HuH-7 (cell line): ENCODE measurements around the gene FUT1.

Experiments
- DNase-seq: peaks from one replicate; pipeline ENCODE4 v3.0.0; 2011; ENCODE audit warnings: low spot score

The FUT1 gene

DNA sequence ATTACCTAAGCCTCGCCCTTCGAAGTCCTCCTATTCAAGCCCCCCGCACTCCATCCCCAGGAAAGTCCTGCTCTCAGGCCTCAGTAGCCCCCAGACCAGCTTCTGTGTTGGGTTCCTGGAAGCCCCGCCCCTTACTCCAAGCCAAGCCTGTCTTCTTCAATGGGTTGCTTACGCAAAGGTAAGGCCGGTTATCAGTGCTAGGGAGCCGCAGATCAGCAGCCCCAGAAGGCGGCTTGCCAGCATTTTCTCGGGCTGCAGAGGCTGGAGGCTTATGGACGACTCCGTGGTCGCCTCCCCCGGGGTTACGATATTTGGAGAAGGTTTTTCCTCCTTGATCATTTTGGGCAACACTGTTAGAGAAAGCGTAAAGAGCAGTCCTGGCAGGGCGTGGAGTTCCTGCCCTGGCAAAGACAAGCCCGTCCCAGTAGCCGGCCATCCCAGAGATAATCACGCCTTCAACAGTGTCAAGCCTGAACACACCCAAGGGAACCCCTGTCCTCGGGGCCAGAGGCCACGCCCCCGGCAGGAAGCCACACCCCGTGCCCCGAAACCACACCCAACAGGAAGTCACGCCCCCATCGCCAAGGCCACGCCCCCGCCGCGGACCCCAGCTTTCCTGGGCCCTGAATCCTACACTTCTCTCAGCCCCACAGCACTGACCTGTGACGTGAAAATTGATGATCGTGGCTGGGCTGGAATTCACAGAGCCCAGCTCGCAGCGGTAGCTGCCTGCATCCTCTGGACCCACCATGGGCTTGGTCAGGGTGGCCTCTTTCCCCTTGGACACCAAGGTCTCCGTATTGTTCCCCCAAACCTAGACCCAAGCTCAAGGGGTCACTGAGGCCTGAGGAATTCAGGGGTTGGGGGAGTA is 11.1 kb downstream of the FUT1 start:
- DNase-seq = peak; percentile 75

DNA sequence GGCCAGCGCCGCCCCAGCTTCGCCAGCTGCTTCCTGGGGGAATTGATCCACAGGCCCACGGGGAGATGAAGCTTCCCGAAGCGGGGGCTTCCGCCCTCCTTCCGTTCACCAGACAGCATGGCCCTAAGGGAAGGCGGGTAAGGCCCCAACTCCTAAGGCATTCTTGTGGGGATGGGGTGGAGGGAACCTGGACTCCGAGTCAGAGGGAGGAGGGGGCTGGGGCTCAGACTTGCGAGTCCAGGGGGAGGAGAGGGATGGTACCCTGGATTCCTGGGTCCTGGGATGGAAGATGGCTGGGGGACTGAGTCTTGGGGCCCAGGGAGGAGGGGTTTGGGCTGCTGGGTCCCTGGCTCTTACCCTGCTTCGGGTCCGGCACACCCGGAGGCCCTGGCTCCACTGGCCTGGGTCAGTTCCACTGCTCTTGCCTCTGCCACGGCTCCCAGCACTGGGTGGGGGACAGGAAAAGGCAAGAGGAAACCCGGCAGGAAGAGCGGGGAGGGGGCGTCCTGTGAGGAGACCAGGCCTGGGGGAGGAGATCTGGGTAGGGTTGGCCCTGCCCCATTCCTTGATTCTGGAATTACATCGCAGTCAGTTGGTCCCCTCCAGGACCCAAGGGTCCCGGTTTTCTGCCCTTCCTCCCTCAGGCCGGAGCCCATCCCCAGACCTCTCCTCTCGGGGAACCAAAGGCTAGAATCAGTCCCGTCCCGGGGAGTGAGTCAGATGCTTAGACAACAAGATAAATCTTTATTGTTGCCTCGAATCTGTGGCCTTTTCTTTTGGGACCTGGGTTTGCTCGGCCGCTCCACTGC is 12.1 kb downstream of the FUT1 start, which contains the start of gene RASIP1:
TSS of gene RASIP1 (minus strand) at position 447 of the 809 bp plus-strand sequence. CDS start at position 119, 328 bp downstream.
- no peak for DNase-seq

DNA sequence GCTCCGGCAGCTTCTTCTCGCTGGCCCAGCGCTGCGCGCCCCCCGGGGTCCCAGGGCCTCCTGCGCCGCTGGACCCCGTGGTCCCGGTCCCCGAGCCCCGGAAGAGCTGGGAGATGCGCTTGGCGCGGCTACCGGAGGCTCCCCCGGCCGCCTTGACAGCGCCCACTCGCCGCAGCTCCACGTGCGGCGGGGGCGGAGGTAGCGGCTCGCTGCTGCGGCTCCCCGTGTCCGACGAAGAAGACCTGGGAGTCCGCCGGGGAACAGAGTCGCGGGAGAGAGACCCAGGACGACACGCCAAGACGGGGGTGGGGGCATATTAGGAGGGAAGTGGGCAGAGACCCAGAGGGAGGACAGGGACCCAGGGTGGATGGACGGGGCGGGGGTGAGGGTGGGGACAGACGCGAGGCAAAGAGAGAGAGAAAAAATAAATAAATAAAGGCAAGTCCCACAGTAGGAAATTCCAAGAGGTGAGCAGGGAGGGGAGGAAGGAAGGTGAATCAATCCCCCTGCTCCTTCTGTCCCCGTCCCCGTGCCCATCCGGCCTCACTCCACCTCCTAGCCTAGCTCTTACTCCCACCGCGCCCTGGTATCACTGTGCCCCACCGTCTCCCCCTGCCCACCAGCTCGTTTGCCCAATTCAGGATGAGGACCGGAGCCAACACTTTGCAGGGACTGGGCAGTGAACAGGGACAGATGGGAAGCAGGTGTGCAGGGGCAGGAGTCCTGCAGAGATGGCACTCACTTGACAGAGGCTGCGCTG is 12.9 kb downstream of the FUT1 start:
- no peak for DNase-seq

DNA sequence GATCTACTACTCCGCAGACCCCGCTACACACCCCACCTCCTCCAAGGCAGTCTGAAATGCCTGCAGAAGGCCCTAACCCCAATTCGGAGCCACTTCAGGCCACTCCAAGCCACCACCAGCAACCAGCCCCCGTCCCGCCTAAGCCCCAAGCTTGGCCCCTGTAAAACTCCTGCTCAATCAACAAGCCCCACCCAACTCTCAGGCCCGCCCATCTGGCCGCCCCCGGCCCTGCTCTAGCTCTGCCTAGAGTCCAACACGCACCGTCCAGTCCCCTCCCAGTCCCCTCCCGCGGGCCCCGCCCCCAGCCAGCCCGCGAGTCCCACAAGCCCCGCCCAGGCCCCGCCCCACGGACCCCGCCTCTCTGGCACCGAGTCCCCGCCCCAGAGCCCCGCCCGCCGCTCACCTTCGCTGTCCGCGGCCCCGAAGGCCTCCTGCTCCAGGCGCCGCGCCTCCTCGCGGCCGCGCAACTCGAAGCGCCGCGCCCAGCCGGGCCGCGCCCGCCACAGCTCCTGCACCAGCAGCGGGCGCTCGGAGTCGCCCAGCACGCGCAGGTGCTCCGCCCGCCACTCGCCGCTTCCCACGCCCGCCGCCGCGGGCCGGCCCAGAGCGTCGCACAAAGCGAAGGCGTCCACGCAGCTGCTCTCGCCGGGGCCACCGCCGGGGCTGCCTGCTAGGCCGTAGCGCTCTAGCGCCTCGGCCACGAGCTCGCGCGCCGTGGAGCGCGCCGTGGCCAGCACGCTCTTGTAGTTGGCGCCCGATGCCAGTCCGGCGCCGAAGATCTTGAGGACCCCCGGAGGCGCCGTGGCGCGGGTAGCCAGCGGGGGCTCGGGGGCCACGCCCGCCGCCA is 13.7 kb downstream of the FUT1 start:
- DNase-seq = peak; percentile 97

DNA sequence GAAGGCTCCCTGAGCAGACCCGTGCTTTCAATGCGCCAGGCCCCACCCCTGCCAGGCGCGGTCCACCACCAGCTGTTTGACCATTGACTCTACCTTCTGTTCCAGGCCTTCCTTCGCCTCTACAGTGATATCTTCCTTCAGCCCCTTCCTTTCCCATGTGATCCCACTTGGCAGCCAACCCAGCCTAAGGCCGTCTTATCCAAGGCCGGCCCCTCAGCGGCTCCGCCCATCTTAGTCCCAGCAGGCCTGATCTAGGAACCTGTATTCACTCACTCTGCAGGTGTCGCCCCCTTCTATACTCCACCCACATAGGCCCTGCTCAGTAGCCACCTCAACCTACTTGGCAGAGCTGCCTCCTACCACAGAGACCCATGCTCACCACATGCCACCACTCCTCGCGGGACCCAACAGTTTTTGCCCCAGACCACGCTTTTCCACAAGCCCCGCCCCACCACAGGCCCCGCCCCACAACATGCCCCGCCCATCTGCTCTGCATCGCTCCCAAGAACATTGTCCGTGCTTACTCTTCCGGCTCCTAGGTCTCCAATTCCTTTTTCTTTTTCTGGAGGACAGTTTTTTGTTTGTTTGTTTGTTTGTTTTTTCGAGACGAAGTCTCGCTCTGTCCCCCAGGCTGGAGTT is 15.0 kb downstream of the FUT1 start:
- DNase-seq = no peak

DNA sequence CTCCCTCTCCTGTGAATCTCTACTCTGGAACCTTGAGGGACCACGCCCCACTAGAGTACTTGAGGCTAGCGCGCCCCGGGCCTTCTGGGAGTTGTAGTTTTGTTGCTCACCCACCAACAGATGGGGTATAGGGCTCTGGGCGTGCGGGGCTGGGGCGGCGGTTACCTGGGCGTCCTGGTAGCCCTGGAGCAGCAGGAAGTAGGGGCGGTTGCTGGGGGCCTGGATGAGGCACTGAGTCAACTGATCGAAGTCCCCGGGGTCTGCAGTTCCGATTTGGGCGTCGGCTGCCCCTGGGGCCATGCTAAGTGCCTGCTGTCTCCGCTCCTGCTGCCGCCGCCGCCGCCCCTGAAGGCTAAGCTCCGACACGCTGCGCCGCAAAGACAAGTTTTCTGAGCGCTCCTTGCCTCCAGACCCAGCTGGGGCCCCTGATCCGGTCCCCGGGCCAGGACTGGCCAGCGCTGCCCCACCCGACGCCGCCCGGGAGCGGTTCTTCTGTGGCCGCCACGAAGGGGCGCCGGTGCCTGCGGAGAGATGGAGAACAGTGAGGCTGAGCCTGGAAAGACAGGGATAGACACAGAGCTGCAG is 17.3 kb downstream of the FUT1 start:
- DNase-seq = no peak

DNA sequence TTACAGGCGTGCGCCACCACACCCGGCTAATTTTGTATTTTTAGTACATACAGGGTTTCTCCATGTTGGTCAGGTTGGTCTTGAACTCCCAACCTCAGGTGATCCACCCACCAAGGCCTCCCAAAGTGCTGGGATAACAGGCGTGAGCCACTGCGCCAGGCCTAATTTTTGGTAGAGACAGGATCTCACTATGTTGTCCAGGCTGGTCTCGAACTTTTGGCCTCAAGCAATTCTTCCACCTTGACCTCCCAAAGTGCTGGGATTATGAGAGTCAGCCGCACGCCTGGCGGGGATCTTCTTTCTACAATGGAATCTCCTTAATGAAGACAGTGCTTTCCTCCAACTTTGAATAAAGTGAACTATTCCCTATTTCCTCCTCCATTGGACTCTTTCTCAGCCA is 17.8 kb downstream of the FUT1 start:
- no peak for DNase-seq

DNA sequence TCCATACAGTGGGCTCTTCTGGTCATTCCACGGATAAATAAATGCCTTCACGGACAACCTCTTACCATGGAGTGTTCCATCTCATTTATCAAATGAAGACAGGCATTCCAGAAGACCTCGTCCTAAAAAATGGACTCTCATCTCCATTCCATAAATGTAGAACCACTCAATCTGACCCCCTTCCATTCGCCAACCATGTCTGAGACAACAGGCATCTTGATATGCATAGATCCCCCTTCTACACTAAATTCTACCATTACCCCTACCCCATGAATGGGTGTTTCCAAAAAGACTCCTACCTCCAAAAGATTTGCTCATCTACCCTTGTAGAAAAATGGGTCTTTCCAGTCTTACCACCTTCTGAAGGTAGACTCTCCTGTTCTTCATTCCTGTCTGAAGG is 21.0 kb downstream of the FUT1 start:
- no peak for DNase-seq

DNA sequence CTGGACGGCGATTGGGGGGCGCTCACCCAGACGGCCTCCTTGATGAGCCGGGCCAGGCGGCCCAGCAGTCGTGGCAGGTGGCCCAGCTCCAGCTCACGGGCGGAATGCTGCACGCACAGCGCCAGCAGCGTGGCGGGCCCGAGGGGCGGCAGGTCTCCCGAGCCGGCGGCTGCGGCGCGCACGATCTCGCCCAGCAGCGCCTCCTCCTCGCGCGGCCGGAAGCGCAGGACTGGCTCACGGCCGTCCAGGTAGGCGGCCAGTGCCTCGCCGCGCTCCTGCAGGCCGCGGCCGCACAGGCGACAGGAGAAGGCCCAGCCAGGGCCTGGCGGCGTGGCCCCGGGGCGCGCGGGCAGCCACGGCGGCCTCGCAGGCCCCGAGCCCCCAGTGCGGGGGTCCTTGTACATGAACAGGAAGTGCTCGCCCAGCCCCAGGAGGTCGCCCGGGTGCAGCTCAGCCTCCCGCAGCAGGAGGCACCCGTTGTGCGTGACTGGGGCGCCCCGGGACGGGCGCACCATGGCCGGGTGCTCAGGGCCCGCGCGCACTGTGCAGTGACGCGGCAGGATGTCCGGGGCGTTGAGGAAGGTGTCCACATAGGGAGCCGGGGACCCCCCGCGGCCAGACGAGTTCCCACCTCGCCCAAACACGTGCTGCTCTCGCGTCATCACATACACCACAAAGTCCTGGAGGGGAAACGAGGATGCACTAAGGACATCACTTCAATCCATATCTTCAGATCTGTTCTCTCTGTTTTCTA is 23.4 kb downstream of the FUT1 start:
- DNase-seq = no peak

DNA sequence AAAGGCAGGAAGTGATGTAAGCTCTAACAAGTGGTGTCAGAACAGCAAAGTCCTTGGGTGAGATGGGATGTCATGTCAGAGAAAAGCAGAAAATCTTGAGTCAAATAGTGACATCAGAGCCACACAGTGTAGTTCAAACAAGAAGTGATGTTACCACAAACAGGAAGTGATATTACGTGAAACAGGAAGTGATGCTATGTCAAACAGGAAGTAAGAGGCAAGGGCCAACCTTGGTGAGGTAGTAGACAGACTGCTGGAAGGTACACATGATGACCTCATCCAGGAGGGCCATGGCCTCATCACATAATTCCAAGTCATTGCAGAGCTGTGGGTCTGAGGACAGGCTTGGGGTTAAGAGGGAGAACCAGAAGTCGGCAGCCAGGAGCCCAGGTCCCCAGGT is 25.9 kb downstream of the FUT1 start:
- DNase-seq = no peak

DNA sequence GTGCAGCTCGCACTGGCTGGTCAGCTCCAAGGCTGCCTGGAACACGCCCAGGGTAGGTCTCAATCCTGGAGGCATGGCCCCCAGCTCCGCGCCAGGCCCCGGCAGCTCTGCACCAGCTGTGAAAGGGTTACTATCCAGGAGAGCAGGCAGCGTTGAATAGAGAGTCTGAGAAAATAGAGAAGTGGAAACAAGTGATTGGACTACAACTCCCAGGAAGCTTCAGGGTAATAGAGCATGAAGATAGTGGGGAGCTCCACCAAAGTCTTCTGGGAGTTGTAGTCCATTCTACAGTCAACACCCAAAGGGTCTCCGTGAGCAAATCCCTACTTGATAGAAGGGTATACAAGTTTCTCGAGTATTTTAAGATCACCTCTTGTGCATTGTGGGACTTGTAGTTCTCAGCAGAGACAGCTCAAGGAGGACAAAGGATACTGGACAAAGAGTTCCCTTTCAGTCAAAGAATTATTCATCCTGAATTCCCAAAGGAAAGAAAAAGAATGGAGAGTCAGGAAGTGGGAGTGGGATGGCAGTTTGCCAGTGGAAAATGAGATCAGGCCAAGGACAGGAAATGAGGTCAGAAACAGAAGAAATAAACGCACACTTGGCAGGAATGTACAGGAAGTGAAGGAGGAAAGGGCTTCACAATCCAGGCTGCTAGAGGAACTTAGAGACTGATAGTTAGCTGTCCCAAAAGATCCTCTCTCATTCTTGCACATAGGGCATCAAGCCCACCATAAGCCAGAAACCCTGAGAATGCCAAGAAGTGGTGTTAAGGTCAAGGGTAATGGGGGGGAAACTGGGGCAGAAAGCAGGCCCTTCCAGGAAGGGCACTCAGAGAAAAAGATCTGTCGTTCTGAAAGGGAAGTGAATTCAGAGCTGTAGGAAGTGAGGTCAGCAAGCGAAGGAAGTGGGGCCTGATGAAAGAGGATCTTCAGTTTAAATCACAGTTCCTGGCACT is 27.4 kb downstream of the FUT1 start:
- DNase-seq = no peak

DNA sequence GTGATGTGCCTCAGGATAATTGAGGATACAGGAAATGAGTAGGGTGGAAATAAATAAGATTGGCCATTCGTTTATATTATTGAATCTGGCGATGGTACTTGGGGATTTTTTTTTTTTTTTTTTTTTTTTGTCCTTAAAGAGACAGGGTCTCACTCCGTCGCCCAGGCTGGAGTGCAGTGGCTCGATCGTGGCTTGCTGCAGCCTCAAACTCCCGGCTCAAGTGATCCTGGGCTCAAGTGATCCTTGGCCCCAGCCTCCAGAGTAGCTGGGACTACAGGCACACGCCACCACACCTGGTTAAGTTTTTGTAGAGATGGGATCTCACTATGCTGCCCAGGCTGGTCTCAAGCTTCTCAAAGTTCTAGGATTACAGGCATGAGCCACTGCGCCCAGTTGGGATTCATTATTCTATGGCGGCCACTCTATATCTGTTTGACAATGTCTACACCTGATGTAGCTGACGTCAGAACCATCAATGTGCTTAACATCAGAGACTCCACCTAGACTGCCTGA is 30.2 kb downstream of the FUT1 start:
- DNase-seq = no peak

DNA sequence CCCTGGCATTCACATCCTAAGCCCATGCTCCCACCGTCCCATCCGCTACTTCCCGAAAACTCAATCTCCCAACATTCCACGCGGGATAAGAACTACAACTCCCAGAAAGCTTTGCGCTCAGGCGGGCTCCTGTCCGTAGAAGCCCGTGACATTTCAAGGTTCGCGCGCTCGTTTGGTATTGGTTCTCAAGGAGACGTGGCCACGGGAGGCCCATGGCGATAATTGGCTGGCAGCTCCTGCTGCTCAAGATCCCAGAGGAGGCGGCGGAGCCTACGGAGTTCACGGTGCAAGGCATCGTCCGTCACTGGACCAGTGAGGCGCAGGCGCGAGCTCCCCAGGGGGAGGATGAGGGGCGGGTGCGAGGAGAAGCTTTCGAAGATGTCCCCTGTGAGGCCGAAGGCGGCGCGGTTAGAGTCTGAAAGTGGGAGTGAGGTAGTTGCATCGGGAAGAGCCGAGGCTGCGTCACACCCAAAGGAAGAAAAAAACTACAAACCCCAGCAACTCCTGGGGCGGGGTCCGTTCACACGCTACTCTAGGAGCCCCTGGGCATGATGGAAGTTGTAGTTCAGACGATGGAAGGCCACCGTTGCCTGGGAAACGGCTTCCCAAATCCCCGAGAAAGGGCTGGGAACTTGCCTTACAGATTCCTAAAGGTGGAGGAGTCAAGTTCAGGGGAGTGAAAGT is 31.7 kb downstream of the FUT1 start:
- DNase-seq = peak; percentile 98

DNA sequence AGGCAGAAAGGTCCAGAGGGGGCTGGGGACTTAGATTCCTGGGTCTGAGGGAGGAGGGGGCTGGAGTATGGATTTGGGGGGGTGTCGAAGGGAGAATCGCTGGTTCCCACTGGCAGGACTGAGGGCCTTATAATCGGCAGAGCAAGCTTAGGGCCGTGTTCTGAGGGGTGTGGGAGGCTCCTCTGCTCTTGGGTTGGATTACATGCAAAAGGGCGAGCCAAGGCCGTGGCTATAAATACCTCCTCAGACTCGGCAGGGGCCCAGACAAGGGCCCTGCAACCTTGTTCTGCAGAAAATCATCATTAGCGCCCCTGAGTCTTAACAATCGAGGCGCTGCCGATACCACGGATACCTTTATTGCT is 32.2 kb downstream of the FUT1 start:
- DNase-seq = no peak

DNA sequence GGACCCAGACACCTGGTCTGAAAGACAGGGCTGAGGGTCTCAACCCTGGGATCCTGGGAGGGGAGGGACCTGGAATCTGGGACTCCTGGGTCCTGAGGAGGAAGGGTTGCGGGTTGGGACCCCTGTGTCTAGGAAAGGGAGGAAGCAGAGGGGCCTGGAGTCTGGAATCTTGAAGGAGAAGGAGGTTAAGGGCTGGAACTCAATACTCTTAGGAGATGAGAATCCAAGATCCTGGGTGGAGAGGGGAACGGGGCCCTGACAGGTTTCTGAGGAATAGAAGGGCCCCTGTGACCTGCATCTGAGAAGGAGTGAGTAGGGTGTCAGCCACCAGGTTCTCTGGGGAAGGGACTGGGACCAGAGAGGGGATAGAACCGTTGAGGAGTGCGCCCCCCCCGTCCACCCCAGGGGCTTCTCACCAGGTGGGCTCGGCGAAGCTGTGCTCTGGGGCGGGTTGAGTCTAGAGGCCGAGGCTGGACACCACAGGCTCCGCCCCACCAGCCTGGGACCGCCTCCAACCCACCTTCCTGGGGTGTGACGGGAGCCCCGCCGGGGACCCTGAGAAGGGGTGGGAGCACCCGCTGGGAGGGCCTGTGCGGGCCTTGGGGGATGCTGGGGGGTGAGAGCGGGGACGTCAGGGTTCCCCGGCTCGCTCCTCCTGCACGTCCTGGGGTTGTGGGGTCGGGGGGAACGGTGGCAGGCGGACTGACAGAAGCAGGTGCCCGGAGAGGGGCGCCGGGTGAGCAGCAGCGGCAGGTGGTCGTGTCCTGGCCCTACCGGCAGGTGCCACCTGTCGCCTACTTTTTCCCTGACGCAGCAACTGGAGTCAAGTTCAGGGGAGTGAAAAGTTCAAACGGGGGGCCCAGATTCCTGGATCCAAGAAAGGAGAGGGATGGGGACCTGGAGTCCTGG is 32.9 kb downstream of the FUT1 start, which contains the start of gene MAMSTR:
TSS of gene MAMSTR (minus strand) at position 463 of the 909 bp plus-strand sequence. CDS start 694 bp downstream, outside the sequence.
- peak; percentile 76 for DNase-seq

DNA sequence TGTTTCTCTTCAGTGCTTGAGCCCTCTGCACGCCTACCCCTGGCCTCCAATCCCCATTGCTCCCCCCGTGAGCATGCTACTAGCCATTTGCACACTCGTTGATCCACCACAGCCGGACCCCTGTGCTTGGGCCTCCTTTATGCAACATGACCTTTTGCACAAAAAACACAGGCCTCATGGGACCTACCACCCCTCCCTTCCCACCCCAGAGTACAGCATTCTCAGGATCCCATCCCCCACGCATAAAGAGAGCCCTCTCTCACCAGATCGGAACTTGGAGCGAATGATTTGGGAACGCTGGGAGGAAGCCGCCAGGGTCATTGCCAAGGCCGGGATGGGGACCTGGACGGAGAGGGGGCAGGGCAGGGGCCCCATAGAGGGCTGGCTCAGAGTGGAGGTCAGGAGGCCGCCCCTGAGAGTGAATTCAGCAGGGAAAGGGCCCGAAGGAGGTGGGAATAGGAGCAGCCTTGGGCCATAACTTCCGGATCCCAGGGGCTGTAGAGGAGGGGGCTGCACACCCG is 33.7 kb downstream of the FUT1 start:
- peak; percentile 67 for DNase-seq
